ENCODE results near the gene FXN.

Gene FXN

DNA sequence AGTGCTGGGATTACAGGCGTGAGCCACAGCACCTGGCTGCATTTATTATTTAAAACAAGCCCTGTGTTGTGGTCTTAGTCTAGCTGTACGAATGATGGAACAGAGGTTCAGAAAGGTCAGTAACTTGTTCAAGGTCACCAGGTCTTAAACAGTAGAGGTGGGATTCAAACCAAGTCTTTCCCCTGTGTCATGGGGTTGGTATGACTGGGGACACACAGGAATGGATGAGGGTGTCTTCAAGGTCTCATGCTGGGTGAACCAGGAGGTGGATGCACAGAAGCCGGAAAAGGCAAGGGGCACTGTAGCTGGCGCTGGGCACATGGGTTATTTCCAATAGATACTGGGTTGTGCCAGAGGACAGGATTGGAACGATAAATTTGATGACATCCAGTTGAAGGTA, 106.3 kb downstream of the FXN start:
- no peak for DNase-seq (ENCODE audit: low spot score)

DNA sequence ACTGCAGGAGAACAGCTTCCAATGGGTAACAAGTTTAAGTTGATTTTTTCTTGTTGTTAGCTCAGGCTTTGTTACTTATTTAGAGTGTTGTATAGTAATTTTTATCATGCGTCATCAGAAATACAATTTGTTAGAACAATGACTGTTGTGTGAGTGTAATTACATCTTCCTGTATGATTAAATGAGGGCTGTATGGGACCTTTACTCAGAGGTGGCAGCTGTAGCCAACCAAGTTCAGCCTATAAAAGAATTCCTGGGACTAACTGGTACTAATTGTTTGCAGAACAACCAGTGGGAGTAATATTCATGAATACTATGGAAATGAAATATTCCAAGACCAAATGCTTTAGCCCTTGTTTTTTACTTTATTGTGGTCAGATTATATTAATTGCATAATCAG, 107.7 kb downstream of the FXN start:
- DNase-seq (ENCODE audit: low spot score) = no peak

DNA sequence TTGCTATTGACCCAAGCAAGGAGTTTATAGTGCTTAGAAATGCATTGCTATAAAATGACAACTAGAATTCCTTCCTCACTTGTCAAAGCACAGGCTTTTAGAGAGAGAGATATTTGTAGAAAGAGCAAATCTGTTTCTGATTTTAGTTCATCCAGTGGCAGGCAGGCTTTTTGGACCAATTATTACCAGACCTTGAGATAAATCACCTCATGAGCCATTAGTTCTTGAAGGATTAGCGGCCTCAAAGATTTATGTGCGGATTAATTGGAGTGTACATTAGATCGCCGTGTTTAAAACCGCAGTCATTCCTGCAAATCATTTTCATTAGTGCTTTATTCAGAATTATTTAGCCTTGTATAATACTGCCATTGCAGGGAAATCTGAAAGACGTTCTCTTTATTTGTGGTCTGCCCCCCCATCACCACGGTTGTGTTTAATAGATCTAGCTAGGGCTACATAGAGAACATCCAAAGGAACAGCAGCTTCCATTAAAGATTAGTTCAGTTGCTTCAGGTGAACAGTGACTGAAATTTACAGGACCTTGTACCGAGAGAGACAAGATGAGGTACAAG, 109.7 kb downstream of the FXN start:
- no peak for DNase-seq (ENCODE audit: low spot score)

DNA sequence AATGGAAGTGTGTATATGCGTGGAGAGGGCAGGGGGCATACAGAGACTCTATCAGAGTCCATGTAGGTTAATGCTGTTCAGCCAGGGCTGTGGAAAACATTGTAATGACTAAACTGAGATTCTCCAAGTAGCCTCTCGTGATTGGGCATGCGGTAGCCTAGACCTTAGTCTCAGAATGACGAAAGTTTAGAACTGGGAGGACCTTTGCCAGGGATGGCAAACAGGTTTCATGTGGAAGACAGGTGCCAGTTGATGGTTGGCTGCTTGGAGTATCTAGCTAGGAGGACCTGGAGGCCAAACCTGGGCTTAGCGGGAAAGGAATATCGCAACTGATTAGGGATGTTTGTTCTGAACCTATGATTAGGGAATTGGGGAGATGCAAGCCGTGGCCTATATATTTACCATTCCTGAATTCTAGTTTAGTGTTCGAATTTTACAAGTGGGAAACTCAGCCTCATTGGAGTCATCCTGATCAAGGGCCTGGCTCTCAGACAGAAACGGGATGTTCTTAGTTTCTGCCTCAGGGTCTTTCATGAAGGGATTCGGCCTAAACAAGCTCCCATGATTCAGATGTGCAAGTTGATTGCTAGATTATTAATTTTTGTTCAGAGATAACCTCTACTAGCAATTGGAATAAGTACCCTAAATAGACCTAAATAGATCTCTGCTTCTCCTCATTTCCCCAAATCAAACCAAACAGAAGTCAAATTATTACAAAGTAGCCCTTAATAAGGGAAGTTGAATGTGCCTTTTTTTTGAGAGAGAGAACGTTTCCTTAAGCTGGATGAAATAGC, 111.7 kb downstream of the FXN start:
- DNase-seq (ENCODE audit: low spot score) = no peak

DNA sequence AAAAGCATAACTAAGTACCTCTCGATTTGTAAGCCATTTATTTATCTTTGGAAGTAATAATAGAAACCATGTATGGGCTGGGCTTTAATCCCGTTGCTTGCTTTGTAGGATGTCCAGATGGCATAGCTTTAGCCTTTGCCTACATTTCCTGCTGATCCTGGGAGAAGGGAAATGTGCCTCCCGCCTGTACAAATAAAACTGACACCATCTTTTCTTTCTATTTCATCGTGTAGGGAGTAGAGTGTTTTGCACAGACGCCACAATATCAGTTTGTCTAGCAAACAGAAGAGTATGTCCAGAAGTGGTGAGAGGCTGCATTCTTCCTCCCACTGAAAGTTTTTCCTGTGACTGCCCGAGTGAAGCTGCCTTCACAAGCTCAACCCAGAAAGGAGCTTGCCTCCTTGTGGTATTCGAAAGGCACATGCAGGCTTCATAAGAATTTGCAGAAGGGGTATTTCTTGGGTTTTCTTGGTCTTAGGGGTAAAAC, 113.8 kb downstream of the FXN start:
- no peak for DNase-seq (ENCODE audit: low spot score)

All from LoVo (cell line).